Measurements from ENCODE around the gene HNRNPK. TPM values are rescaled to one million over a fixed set of nuclear protein-coding genes. Genes with fewer than 3 reads are reported as not detected.

The HNRNPK gene
- total RNA-seq, 1 donor from 2014 or later = 392 TPM

- H3K27ac Mint-ChIP-seq (ENCODE audit: unreplicated experiment) = peak overlapping the region; percentile 97
- TF ChIP-seq CTCF (IDR thresholded peaks at IDR 0.05) = no peak
- no peak overlapping the region for H3K4me3 Mint-ChIP-seq (ENCODE audit: unreplicated experiment)
- H3K36me3 Mint-ChIP-seq (ENCODE audit: low read depth) = peaks cover 26% of the 10 kb centered on the region
- peaks cover 53% of the 10 kb centered on the region for H3K4me1 Mint-ChIP-seq (ENCODE audit: low read depth)
- H3K27me3 Mint-ChIP-seq (ENCODE audit: low read depth) = no peaks in the 10 kb centered on the region
- no peaks in the 10 kb centered on the region for H3K9me3 Mint-ChIP-seq (ENCODE audit: low read depth)
- DNase-seq (ENCODE audit: low spot score) = no peak
Observed at GRCh38 chr9:83964973-83965349, 15.1 kb downstream of the HNRNPK start.

GRCh38 chr9:83962165-83962564, 17.9 kb downstream of the HNRNPK start:
- H3K27ac Mint-ChIP-seq (ENCODE audit: unreplicated experiment) = peak overlapping the region; percentile 75
- no peak overlapping the region for H3K4me3 Mint-ChIP-seq (ENCODE audit: unreplicated experiment)
- H3K27me3 Mint-ChIP-seq (ENCODE audit: low read depth) = no peaks in the 10 kb centered on the region
- no peak for TF ChIP-seq CTCF (IDR thresholded peaks at IDR 0.05)
- DNase-seq (ENCODE audit: low spot score) = no peak
- peaks cover 5% of the 10 kb centered on the region for H3K36me3 Mint-ChIP-seq (ENCODE audit: low read depth)
- peaks cover 55% of the 10 kb centered on the region for H3K4me1 Mint-ChIP-seq (ENCODE audit: low read depth)
- peaks cover 3% of the 10 kb centered on the region for H3K9me3 Mint-ChIP-seq (ENCODE audit: low read depth)

GRCh38 chr9:83960991-83961390, 19.0 kb downstream of the HNRNPK start:
- Mint-ChIP-seq H3K27ac (ENCODE audit: unreplicated experiment) (no peak overlapping the region), H3K9me3 (ENCODE audit: low read depth) (peaks cover 3% of the 10 kb centered on the region), H3K36me3 (ENCODE audit: low read depth) (no peaks in the 10 kb centered on the region), H3K4me3 (ENCODE audit: unreplicated experiment) (no peak overlapping the region), H3K4me1 (ENCODE audit: low read depth) (peaks cover 56% of the 10 kb centered on the region), H3K27me3 (ENCODE audit: low read depth) (no peaks in the 10 kb centered on the region)
- TF ChIP-seq CTCF (IDR thresholded peaks at IDR 0.05) = no peak
- DNase-seq (ENCODE audit: low spot score) = no peak

- DNase-seq (ENCODE audit: low spot score) = no peak
Observed at GRCh38 chr9:83959061-83959460, 21.0 kb downstream of the HNRNPK start.

GRCh38 chr9:83957248-83957513, 22.8 kb downstream of the HNRNPK start:
- Mint-ChIP-seq H3K27ac (ENCODE audit: unreplicated experiment) (peak overlapping the region; percentile 85), H3K36me3 (ENCODE audit: low read depth) (no peaks in the 10 kb centered on the region), H3K4me3 (ENCODE audit: unreplicated experiment) (peak overlapping the region; percentile 80), H3K27me3 (ENCODE audit: low read depth) (no peaks in the 10 kb centered on the region), H3K9me3 (ENCODE audit: low read depth) (peaks cover 3% of the 10 kb centered on the region), H3K4me1 (ENCODE audit: low read depth) (peaks cover 36% of the 10 kb centered on the region)
- DNase-seq (ENCODE audit: low spot score) = no peak
- TF ChIP-seq CTCF (IDR thresholded peaks at IDR 0.05) = no peak

More at GRCh38 chr9:83959061-83959460, 21.0 kb downstream of the HNRNPK start:
- peaks cover 3% of the 10 kb centered on the region for H3K9me3 Mint-ChIP-seq (ENCODE audit: low read depth)
- peak overlapping the region; percentile 71 for H3K27ac Mint-ChIP-seq (ENCODE audit: unreplicated experiment)
- peaks cover 42% of the 10 kb centered on the region for H3K4me1 Mint-ChIP-seq (ENCODE audit: low read depth)
- H3K4me3 Mint-ChIP-seq (ENCODE audit: unreplicated experiment) = no peak overlapping the region
- no peak for TF ChIP-seq CTCF (IDR thresholded peaks at IDR 0.05)
- no peaks in the 10 kb centered on the region for H3K36me3 Mint-ChIP-seq (ENCODE audit: low read depth)
- no peaks in the 10 kb centered on the region for H3K27me3 Mint-ChIP-seq (ENCODE audit: low read depth)
